ENCODE measurements around the gene KLK4. TPM values are rescaled to one million over a fixed set of nuclear protein-coding genes. Genes with fewer than 3 reads are reported as not detected.

KLK4 gene
- total RNA-seq, 4 donors from 2014 or later, result not detected

DNA sequence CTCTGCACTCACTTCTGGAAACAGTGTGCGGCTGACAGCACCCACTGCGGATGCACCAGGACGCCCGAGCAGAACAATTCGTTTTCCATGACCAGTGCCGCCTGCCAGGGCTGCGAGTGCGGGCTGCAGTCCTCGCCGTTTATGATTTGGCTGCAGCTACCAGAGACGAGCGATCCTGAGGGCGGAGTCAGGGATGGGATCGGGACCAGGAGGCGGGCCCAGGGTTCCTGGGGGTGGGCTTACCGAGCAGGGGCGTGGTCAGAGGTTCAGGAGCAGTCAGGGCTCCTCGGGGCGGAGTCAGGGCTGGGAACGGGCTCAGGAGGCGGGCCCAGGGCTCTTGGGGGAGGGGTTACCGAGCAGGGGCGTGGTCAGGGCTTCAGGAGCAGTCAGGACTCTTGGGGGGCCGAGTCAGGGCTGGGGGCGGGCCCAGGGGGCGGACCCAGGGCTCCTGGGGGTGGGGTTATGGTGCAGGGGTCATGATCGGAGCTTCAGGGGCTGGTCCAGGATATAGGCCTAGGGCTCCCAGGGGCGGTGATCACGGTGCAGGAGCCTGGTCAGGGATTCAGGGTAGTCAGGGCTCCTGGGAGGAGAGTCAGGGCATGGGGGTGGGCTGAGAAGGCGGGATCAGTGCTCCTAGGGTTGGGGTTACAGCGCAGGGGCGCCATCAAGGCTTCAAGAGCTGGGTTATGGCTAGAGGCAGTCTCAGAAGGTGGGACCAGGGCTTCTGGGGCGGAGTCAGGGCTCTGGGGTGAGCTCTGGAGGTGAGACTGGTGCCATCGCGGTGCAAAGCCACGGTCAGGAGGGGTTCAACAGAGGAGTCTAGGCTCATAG, 1.7 kb downstream of the KLK4 start:
- Histone ChIP-seq H3K4me3 (no peak overlapping the region), H3K4me1 (peaks cover 0 to 18% (median 10%) of the 10 kb centered on the region in 3 donors), H3K27ac (no peak overlapping the region), H3K27me3 (peaks cover 0 to 95% (median 16%) of the 10 kb centered on the region in 4 donors), H3K9me3 (no peaks in the 10 kb centered on the region), H3K36me3 (no peaks in the 10 kb centered on the region)
- TF ChIP-seq CTCF (IDR thresholded peaks at IDR 0.05) (no peak), POLR2A (IDR thresholded peaks at IDR 0.05) (no peak)
- 4 to 8% methylated on average over 9 to 22 of the region's 36 CpGs for WGBS, 2 donors
- intact Hi-C loops (cut with DNase I), result no loop called here
- DNase-seq, result no peak

DNA sequence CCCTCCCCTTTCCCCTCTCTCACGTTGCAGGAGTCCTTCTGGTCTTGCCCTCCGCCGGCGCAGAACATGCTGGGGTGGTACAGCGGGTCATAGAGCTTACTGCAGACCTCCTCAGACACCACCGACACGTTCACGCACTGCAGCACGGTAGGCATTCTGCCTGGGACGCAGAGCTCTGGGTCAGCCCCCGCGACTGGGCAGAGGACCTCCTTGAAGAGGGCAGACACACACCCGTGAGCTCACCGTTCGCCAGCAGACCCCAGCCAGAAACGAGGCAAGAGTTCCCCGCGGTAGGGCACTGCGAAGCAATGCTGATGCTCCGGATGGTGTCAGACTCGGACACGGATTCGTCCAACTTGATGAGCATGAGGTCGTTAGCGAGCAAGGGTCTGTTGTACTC, 2.9 kb downstream of the KLK4 start:
- Histone ChIP-seq H3K27ac (no peak overlapping the region), H3K27me3 (peaks cover 0 to 94% (median 16%) of the 10 kb centered on the region in 4 donors), H3K36me3 (no peaks in the 10 kb centered on the region), H3K4me1 (peaks cover 0 to 18% (median 10%) of the 10 kb centered on the region in 3 donors), H3K9me3 (no peaks in the 10 kb centered on the region), H3K4me3 (no peak overlapping the region)
- 76 to 90% methylated on average over 10 to 20 of the region's 25 CpGs for WGBS, 2 donors
- DNase-seq, result no peak
- intact Hi-C loops (cut with DNase I), result no loop called here
- TF ChIP-seq CTCF (IDR thresholded peaks at IDR 0.05) (no peak), POLR2A (IDR thresholded peaks at IDR 0.05) (no peak)

DNA sequence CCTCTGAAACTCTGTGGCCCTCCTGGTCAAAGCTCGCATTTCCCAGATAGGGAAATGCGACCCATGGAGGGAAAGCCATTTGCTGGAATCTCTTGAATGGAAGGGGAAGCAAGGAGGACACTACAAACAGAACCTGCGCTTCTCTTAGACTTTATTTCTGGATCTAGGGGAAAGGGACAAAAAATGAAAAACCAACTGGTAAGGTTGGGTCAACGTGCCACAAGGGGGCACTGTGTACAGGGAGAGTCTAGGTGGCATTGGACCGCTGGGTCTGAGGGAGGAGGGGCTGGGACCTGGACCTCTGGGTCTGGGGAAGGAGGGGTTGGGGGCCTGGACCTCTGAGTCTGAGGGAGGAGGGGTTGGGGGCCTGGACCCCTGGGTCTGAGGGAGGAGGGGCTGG, 5.0 kb downstream of the KLK4 start:
- WGBS, 2 donors, result 14 to 23% methylated on average over 4 to 5 of the region's 5 CpGs
- no peak for DNase-seq
- H3K27ac ChIP-seq, result no peak overlapping the region
- no peaks in the 10 kb centered on the region for H3K9me3 ChIP-seq
- TF ChIP-seq CTCF (IDR thresholded peaks at IDR 0.05) (peak in 5 of 6 experiments; percentile 18 to 51 (median 36)), POLR2A (IDR thresholded peaks at IDR 0.05) (no peak)
- intact Hi-C loops (cut with DNase I), result no loop called here
- peaks cover 0 to 78% (median 11%) of the 10 kb centered on the region in 4 donors for H3K27me3 ChIP-seq
- H3K4me3 ChIP-seq, result no peak overlapping the region
- H3K4me1 ChIP-seq, result peaks cover 0 to 11% (median 6%) of the 10 kb centered on the region in 3 donors
- no peaks in the 10 kb centered on the region for H3K36me3 ChIP-seq

GRCh38 chr19:50902640-50903039, 8.6 kb downstream of the KLK4 start:
- Histone ChIP-seq H3K36me3 (no peaks in the 10 kb centered on the region), H3K4me1 (no peaks in the 10 kb centered on the region), H3K4me3 (no peak overlapping the region), H3K9me3 (no peaks in the 10 kb centered on the region), H3K27me3 (peaks cover 0 to 71% (median 0%) of the 10 kb centered on the region in 4 donors), H3K27ac (no peak overlapping the region)
- intact Hi-C loops (cut with DNase I), result no loop called here
- 44 to 80% methylated on average over 3 to 4 of the region's 4 CpGs for WGBS, 2 donors
- no peak for DNase-seq
- TF ChIP-seq POLR2A (IDR thresholded peaks at IDR 0.05), result no peak
- no peak for TF ChIP-seq CTCF (IDR thresholded peaks at IDR 0.05)

DNA sequence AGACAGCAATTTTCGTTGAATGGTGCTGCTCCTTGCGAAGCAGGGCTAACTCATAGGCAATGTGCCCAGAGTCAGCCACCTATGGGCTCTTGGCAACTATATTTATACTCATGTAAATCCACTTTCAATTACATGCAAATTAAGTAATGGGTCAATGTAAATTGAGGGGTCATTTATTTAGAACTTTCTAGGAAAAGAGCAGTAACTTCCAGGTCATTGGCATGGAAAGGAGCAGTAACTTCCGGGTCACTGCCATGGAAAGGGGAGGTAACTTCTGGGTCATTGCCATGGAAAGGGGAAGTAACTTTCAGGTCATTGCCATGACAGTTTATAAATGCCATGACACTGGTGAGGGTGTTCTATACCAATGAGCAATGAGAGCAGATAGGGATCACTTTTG, 11.6 kb downstream of the KLK4 start:
- intact Hi-C loops (cut with DNase I), result no loop called here
- peaks cover 0 to 48% (median 0%) of the 10 kb centered on the region in 4 donors for H3K27me3 ChIP-seq
- no peak for DNase-seq
- no peaks in the 10 kb centered on the region for H3K36me3 ChIP-seq
- peaks cover 0 to 5% (median 0%) of the 10 kb centered on the region in 3 donors for H3K4me1 ChIP-seq
- TF ChIP-seq POLR2A (IDR thresholded peaks at IDR 0.05), result no peak
- TF ChIP-seq CTCF (IDR thresholded peaks at IDR 0.05), result no peak
- no peak overlapping the region for H3K4me3 ChIP-seq
- WGBS, 2 donors, result 70 to 80% methylated on average over 2 of the region's 3 CpGs
- H3K27ac ChIP-seq, result no peak overlapping the region
- no peaks in the 10 kb centered on the region for H3K9me3 ChIP-seq
